SK-N-MC (cell line): ENCODE results near the gene SLC1A2.

Experiments
- DNase-seq: peaks from one replicate; pipeline ENCODE4 v3.0.0-alpha.2; 2011; ENCODE audit warnings: low read depth, low spot score
- H3K27ac ChIP-seq: fragments of 200-600 bp; sonication (generic); 2 replicates; pipeline ENCODE4 v1.5.1; 2016; ENCODE audit warnings: mixed run types
- H3K36me3 ChIP-seq: fragments of 200-600 bp; sonication (generic); 2 replicates; pipeline ENCODE4 v1.6.1; 2017; ENCODE audit warnings: antibody characterized with exemption, low read length, mixed read lengths; ENCODE audit not compliant: insufficient read depth
- H3K4me3 ChIP-seq: fragments of 200-600 bp; sonication (generic); 2 replicates; pipeline ENCODE4 v1.5.1; 2016
- H3K9ac ChIP-seq: fragments of 200-600 bp; sonication (generic); 2 replicates; pipeline ENCODE4 v1.8.0; 2017; ENCODE audit warnings: mixed run types, mixed read lengths; ENCODE audit not compliant: insufficient read length
- H3K9me3 ChIP-seq: fragments of 200-600 bp; sonication (generic); 2 replicates; pipeline ENCODE4 v1.6.1; 2017; ENCODE audit warnings: low read depth, mild to moderate bottlenecking, antibody characterized with exemption, low read length, moderate library complexity, mixed read lengths
- EZH2 ChIP-seq: fragments of 200-600 bp; sonication (generic); IDR thresholded peaks from one replicate; pipeline ENCODE4 v1.6.1; 2017; ENCODE audit warnings: antibody characterized with exemption
- FOXP2 ChIP-seq: optimal IDR thresholded peaks from 2 replicates; pipeline ENCODE3; 2011; ENCODE audit warnings: mild to moderate bottlenecking, moderate library complexity; ENCODE audit not compliant: insufficient read depth; ENCODE audit errors: extremely low read length, control extremely low read depth
- POLR2AphosphoS5 ChIP-seq: IDR thresholded peaks from 2 replicates; pipeline ENCODE4 v1.6.1; 2012; ENCODE audit warnings: mild to moderate bottlenecking, low read depth, low read length, borderline replicate concordance

SLC1A2 gene

GRCh38 chr11:35403765-35404387 lies 15.5 kb downstream of the SLC1A2 start:
- Histone ChIP-seq H3K4me3 (no peak overlapping the region), H3K36me3 (no peaks in the 10 kb centered on the region), H3K9ac (no peak overlapping the region), H3K27ac (no peak overlapping the region), H3K9me3 (no peaks in the 10 kb centered on the region)
- TF ChIP-seq FOXP2 (no peak), POLR2AphosphoS5 (no peak), EZH2 (no peak)
- no peak for DNase-seq

GRCh38 chr11:35402751-35403660 lies 16.4 kb downstream of the SLC1A2 start:
- Histone ChIP-seq H3K27ac (no peak overlapping the region), H3K4me3 (no peak overlapping the region), H3K36me3 (no peaks in the 10 kb centered on the region), H3K9me3 (no peaks in the 10 kb centered on the region), H3K9ac (no peak overlapping the region)
- no peak for DNase-seq
- TF ChIP-seq POLR2AphosphoS5: no peak

GRCh38 chr11:35398881-35399280 lies 20.5 kb downstream of the SLC1A2 start:
- no peaks in the 10 kb centered on the region for H3K36me3 ChIP-seq
- H3K9me3 ChIP-seq: no peaks in the 10 kb centered on the region
- no peak overlapping the region for H3K9ac ChIP-seq
- H3K4me3 ChIP-seq: no peak overlapping the region
- no peak overlapping the region for H3K27ac ChIP-seq
- no peak for DNase-seq
- TF ChIP-seq EZH2 (no peak), FOXP2 (no peak), POLR2AphosphoS5 (no peak)

- DNase-seq: no peak
- H3K9ac ChIP-seq: no peak overlapping the region
- H3K36me3 ChIP-seq: no peaks in the 10 kb centered on the region
- H3K9me3 ChIP-seq: no peaks in the 10 kb centered on the region
- TF ChIP-seq POLR2AphosphoS5: no peak
- no peak for TF ChIP-seq FOXP2
- no peak for TF ChIP-seq EZH2
- H3K27ac ChIP-seq: no peak overlapping the region
- H3K4me3 ChIP-seq: no peak overlapping the region
Measured at GRCh38 chr11:35394941-35395340, 24.4 kb downstream of the SLC1A2 start.

- Histone ChIP-seq H3K9ac (no peak overlapping the region), H3K4me3 (no peak overlapping the region), H3K36me3 (no peaks in the 10 kb centered on the region), H3K27ac (no peak overlapping the region), H3K9me3 (no peaks in the 10 kb centered on the region)
- TF ChIP-seq EZH2 (no peak), POLR2AphosphoS5 (no peak)
- DNase-seq: no peak
Measured at GRCh38 chr11:35393098-35393497, 26.3 kb downstream of the SLC1A2 start.

- H3K4me3 ChIP-seq: no peak overlapping the region
Measured at GRCh38 chr11:35391922-35392688, 27.3 kb downstream of the SLC1A2 start.

GRCh38 chr11:35390737-35391682 lies 28.3 kb downstream of the SLC1A2 start:
- no peak overlapping the region for H3K9ac ChIP-seq
- DNase-seq: no peak
- H3K4me3 ChIP-seq: no peak overlapping the region
- no peaks in the 10 kb centered on the region for H3K9me3 ChIP-seq
- H3K27ac ChIP-seq: no peak overlapping the region
- no peaks in the 10 kb centered on the region for H3K36me3 ChIP-seq
- TF ChIP-seq EZH2 (no peak), POLR2AphosphoS5 (no peak), FOXP2 (no peak)

More at GRCh38 chr11:35391922-35392688, 27.3 kb downstream of the SLC1A2 start:
- H3K9me3 ChIP-seq: no peaks in the 10 kb centered on the region
- no peaks in the 10 kb centered on the region for H3K36me3 ChIP-seq
- peak; percentile 8 for DNase-seq
- no peak overlapping the region for H3K27ac ChIP-seq
- no peak for TF ChIP-seq POLR2AphosphoS5
- TF ChIP-seq EZH2: no peak
- TF ChIP-seq FOXP2: no peak
- H3K9ac ChIP-seq: no peak overlapping the region
